ENCODE data around the gene TBC1D22A.
"Not testable (repeated sequence)": the region's sequence is repeated elsewhere in the genome, so short reads cannot be mapped to it uniquely, and the experiment has no call there.

The TBC1D22A gene

DNA sequence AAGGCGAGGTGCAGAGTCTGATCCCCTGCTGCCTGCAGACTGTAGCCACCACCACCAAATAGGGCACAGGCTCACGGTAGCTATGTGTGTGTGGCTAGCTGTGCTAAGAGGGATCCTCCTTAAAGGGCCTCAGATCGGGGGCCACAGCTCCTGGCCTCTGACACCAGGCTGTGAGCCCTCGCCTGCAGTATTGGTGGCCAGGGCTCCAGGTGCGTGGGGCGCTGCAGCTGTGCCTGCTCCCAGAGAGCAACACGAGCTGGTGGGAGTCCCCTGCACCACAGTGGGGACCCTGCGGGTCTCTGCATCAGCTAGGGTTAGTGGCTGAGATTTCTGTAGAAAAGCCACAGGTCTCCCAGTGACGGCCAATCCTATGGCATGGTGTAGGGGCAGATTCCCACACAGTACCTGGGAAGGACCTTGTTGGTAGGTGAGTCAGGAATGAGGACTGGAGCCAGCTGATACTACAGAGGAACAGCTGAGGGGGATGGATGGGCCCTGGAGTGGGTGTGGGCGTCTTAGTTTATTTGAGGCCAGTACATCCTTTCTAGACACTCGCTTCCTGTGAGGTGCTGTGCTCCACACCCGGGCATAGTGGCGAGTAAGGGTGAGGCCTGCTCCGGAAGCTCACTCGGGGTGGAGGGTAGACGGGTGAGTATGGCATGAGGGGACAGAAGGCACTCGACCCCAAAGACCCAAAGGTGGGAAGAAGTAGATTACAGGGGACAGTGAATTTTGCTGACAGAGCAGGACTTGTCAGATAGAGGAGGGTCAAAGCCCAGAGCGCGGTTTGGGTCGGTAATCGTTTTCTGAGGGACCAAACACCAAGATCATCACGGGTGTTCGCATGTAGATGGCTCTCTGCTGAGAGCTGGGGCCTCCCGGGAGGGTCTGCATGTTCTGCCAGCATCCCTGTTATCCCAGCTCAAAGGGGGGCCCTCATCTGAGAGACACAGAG is 212.5 kb downstream of the TBC1D22A start:
- no peak overlapping the region for H3K4me3 ChIP-seq (replicated peaks; ENCODE audit: low read depth, low read length)
- TF ChIP-seq, protein P1, sequence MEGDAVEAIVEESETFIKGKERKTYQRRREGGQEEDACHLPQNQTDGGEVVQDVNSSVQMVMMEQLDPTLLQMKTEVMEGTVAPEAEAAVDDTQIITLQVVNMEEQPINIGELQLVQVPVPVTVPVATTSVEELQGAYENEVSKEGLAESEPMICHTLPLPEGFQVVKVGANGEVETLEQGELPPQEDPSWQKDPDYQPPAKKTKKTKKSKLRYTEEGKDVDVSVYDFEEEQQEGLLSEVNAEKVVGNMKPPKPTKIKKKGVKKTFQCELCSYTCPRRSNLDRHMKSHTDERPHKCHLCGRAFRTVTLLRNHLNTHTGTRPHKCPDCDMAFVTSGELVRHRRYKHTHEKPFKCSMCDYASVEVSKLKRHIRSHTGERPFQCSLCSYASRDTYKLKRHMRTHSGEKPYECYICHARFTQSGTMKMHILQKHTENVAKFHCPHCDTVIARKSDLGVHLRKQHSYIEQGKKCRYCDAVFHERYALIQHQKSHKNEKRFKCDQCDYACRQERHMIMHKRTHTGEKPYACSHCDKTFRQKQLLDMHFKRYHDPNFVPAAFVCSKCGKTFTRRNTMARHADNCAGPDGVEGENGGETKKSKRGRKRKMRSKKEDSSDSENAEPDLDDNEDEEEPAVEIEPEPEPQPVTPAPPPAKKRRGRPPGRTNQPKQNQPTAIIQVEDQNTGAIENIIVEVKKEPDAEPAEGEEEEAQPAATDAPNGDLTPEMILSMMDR (IDR thresholded peaks at IDR 0.05; ENCODE audit: low read length, missing control alignments), result no peak
- DNase-seq (ENCODE audit: low read depth), result no peak

DNA sequence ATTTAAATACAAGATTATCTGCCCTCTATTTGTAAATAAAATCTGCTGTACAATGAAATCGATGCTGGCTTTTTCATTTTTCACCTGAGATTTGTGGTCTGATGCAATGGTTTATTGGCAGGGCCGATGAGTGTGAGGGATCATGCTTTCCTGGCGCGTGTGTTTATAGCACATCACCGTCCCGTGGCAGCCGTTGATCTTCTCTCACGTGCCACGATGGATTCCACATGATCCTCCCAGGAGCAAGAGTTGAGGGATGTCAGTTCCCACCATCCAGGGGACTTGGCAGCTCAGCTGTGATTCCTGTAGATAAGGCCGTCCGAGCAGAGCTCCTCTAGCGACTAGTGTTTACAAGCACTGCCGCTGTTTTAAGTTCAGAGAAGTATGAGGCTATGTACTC is 213.7 kb downstream of the TBC1D22A start:
- H3K4me3 ChIP-seq (replicated peaks; ENCODE audit: low read depth, low read length), result no peak overlapping the region
- DNase-seq (ENCODE audit: low read depth), result no peak
- TF ChIP-seq, protein P1 (IDR thresholded peaks at IDR 0.05; ENCODE audit: low read length, missing control alignments), result no peak

DNA sequence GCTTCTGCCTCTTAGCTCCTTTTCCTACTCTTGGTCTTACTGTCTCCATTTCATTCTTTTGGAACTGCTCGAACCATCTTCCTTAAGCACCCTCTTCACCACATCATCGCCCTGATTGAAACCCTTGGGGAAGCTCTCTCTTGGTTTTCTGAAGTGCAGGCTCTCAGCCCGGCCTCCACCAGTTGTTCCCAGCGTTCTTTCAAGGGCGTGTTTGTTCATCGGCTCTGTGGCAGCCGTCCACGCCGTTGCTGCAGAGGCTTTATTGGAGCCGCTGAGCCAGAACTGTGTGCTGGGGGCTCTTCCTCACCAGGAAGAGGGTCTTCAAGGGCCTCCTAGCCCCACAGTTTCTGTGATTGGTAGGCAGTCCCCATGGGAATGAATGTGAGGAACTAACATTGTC is 214.1 kb downstream of the TBC1D22A start:
- no peak for DNase-seq (ENCODE audit: low read depth)
- no peak overlapping the region for H3K4me3 ChIP-seq (replicated peaks; ENCODE audit: low read depth, low read length)
- TF ChIP-seq, protein P1 (IDR thresholded peaks at IDR 0.05; ENCODE audit: low read length, missing control alignments), result no peak

DNA sequence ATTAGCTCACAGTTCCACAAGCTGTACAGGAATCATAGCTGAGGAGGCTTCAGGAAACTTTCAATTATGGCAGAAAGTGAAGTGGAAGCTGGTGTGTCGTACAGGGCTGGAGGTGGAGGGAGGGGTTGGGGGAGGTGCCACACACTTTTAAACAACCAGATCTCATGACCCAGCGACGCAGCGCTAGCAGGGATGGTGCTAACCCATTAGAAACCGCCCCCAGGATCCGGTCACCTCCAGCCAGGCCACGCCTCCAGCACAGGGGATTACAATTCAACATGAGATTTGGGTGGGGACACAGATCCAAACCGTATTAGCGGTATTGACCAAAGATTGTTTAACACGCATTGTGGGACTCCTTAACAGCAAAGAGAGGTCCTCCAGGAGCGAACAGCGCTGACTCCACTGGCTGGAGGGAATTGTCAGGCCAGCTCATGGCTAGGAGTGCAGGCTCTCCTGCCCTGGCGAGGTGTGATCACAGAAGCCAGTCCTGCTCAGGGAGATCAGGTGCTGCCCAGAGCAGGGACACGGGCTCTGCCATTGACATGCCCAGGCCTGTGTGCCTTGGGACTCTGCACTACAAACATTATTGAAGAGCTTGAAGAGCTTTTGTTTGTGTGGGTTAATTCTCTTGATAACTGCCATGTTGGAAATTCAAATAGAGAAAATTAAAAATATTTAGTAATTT is 215.3 kb downstream of the TBC1D22A start:
- TF ChIP-seq, protein P1 (IDR thresholded peaks at IDR 0.05; ENCODE audit: low read length, missing control alignments), result no peak
- no peak for DNase-seq (ENCODE audit: low read depth)
- no peak overlapping the region for H3K4me3 ChIP-seq (replicated peaks; ENCODE audit: low read depth, low read length)

DNA sequence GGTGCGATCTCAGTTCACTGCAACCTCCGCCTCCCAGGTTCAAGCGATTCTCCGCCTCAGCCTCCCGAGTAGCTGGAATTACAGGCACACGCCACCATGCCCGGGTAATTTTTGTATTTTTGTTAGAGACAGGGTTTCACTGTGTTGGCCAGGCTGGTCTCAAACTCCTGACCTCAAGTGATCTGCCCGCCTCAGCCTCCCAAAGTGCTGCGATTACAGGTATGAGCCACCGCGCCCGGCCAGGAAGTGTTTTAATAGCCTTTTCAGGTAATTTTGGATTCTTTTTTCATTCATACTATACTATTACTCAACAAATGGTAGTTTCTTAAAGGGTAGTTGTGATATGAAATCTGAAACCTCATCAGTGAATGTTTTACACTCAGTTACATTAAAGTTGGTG is 216.2 kb downstream of the TBC1D22A start:
- not testable (repeated sequence) for DNase-seq (ENCODE audit: low read depth); H3K4me3 ChIP-seq (replicated peaks; ENCODE audit: low read depth, low read length)

DNA sequence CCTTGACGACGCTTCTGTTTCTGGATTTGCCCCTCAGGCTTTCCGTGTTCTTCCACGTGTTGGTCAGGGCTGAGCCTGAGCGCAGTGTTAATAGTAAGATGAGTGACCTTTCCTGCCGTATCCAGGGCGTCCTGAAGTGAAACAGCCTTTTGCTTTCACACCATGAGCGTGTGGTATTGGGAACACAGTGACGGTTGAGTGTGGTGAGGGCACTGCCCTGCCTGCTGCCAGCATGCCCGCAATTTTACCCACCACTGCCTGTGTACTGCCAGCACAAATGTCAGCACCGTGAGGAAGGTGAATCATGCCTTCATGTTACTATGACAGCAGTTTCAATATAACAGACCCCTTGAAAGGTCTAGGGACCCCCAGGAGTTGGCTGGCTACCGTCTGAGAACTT is 217.1 kb downstream of the TBC1D22A start:
- H3K4me3 ChIP-seq (replicated peaks; ENCODE audit: low read depth, low read length), result no peak overlapping the region
- DNase-seq (ENCODE audit: low read depth), result no peak
- TF ChIP-seq, protein P1 (IDR thresholded peaks at IDR 0.05; ENCODE audit: low read length, missing control alignments), result no peak

DNA sequence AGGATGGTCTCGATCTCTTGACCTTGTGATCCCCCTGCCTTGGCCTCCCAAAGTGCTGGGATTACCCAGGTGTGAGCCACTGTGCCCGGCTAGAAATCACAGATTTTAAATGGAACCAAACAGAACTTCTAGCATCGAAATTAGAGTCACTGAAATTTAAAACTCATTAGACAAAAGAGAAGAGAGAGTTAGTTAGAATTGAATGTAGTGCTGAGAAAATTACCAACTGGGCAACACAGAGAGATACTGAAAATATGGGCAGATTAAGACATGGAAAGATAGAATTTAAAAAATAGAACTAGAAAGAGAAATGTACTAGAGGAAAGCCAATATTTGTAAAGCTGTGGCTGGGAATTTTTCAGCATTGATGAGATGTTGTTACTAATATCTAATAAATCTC is 217.9 kb downstream of the TBC1D22A start:
- DNase-seq (ENCODE audit: low read depth), result no peak
- H3K4me3 ChIP-seq (replicated peaks; ENCODE audit: low read depth, low read length), result no peak overlapping the region
- TF ChIP-seq, protein P1 (IDR thresholded peaks at IDR 0.05; ENCODE audit: low read length, missing control alignments), result no peak
